KMS-11 (cell line): ENCODE measurements around the gene PNPLA5.
A peak's percentile ranks its signal among the peaks of the same experiment; 100 is the strongest.

ENCODE experiments used
- H2AFZ ChIP-seq: fragments of 200-600 bp; sonication (generic); 2 replicates; pipeline ENCODE4 v1.6.1; 2016; ENCODE audit warnings: antibody characterized with exemption, mixed run types, low read depth
- H3K27ac ChIP-seq: fragments of 200-600 bp; sonication (generic); 2 replicates; pipeline ENCODE4 v1.6.1; 2016; ENCODE audit warnings: mild to moderate bottlenecking, mixed run types
- H3K27me3 ChIP-seq: fragments of 200-600 bp; sonication (generic); 2 replicates; pipeline ENCODE4 v1.6.1; 2017; ENCODE audit warnings: mild to moderate bottlenecking, low read depth, mixed run types, moderate library complexity; ENCODE audit not compliant: insufficient read depth
- H3K36me3 ChIP-seq: fragments of 200-600 bp; sonication (generic); 2 replicates; pipeline ENCODE4 v1.6.1; 2017; ENCODE audit warnings: mild to moderate bottlenecking, mixed run types; ENCODE audit not compliant: insufficient read depth
- H3K4me1 ChIP-seq: fragments of 200-600 bp; sonication (generic); 2 replicates; pipeline ENCODE4 v1.6.1; 2016; ENCODE audit warnings: mild to moderate bottlenecking, low read depth, mixed run types; ENCODE audit not compliant: poor library complexity, severe bottlenecking
- H3K4me2 ChIP-seq: fragments of 200-600 bp; sonication (generic); 2 replicates; pipeline ENCODE4 v1.7.0; 2016; ENCODE audit warnings: mild to moderate bottlenecking, mixed run types
- H3K4me3 ChIP-seq: fragments of 200-600 bp; sonication (generic); IDR thresholded peaks from 2 replicates; pipeline ENCODE4 v1.6.1; 2017; ENCODE audit warnings: low read depth, low read length, mixed read lengths; ENCODE audit not compliant: insufficient read depth
- H3K79me2 ChIP-seq: fragments of 200-600 bp; sonication (generic); 2 replicates; pipeline ENCODE4 v1.6.1; 2016; ENCODE audit warnings: low read depth, mixed run types; ENCODE audit not compliant: insufficient read depth
- H3K9ac ChIP-seq: fragments of 200-600 bp; sonication (generic); 2 replicates; pipeline ENCODE4 v1.6.1; 2016; ENCODE audit warnings: mild to moderate bottlenecking, mixed run types
- H4K20me1 ChIP-seq: fragments of 200-600 bp; sonication (generic); 2 replicates; pipeline ENCODE4 v1.6.1; 2016; ENCODE audit warnings: mild to moderate bottlenecking, mixed run types; ENCODE audit not compliant: insufficient read depth
- TF ChIP-seq, protein P1 (sequence below): fragments of 200-600 bp; sonication (generic); conservative IDR thresholded peaks from 2 replicates; pipeline ENCODE4 v1.6.1; 2017; ENCODE audit warnings: low read depth, mild to moderate bottlenecking, antibody characterized with exemption, low read length, moderate library complexity, mixed read lengths

PNPLA5 gene

DNA sequence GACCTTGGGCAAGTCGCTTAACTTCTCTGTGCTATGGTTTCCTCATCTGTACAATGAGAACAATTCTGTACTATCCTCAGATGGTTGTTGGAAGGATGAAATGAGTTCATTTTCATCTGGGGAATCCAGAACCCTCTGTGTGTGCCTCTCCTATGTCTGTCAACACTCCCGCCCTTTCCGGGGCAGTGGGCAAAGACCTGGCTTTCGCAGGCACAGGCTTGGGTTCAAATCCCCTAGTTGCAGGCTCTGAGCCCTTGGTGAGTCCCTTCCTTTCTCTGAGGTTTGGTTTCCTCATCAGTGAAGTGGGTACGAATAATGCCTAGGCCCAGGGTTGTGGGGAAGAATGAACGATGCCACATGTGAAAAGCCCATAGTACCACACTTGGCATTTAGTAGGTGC is 6.0 kb downstream of the PNPLA5 start:
- no peak overlapping the region for H3K9ac ChIP-seq
- TF ChIP-seq, protein P1, sequence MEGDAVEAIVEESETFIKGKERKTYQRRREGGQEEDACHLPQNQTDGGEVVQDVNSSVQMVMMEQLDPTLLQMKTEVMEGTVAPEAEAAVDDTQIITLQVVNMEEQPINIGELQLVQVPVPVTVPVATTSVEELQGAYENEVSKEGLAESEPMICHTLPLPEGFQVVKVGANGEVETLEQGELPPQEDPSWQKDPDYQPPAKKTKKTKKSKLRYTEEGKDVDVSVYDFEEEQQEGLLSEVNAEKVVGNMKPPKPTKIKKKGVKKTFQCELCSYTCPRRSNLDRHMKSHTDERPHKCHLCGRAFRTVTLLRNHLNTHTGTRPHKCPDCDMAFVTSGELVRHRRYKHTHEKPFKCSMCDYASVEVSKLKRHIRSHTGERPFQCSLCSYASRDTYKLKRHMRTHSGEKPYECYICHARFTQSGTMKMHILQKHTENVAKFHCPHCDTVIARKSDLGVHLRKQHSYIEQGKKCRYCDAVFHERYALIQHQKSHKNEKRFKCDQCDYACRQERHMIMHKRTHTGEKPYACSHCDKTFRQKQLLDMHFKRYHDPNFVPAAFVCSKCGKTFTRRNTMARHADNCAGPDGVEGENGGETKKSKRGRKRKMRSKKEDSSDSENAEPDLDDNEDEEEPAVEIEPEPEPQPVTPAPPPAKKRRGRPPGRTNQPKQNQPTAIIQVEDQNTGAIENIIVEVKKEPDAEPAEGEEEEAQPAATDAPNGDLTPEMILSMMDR, result no peak
- H3K4me2 ChIP-seq, result no peak overlapping the region
- H3K27me3 ChIP-seq, result peaks cover 5% of the 10 kb centered on the region; the same call in 1 of the 2 replicates
- peaks cover 5% of the 10 kb centered on the region for H3K4me1 ChIP-seq
- no peak overlapping the region for H3K27ac ChIP-seq
- H2AFZ ChIP-seq, result no peak overlapping the region
- no peaks in the 10 kb centered on the region for H4K20me1 ChIP-seq
- no peaks in the 10 kb centered on the region for H3K79me2 ChIP-seq
- H3K36me3 ChIP-seq, result no peaks in the 10 kb centered on the region
- H3K4me3 ChIP-seq, result no peak overlapping the region

DNA sequence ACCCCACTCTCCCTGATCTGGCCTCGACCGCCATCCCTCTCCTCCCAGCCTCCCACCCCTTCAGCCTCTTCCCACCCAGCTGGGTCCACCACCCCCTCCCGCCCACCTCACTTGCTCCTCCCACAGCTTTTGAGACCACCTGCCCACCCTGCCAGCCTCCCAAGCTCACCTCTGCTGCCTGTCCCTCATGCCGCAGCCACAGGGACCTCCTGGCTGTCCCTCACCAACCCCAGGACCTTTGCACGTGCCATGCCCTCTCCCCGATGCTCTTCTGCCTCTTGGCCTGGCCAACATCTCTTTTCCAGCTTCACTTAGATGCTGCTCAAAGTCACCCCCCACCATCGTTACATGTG is 6.5 kb downstream of the PNPLA5 start:
- Histone ChIP-seq H3K4me2 (no peak overlapping the region), H3K27me3 (peaks cover 4% of the 10 kb centered on the region; the same call in 1 of the 2 replicates), H3K79me2 (no peaks in the 10 kb centered on the region), H3K4me1 (peaks cover 5% of the 10 kb centered on the region), H3K36me3 (no peaks in the 10 kb centered on the region), H4K20me1 (no peaks in the 10 kb centered on the region), H3K4me3 (no peak overlapping the region), H2AFZ (no peak overlapping the region), H3K27ac (no peak overlapping the region), H3K9ac (no peak overlapping the region)
- TF ChIP-seq, protein P1, result 0 out of 2 replicates have a peak, but pooled peaks have one; percentile 16

DNA sequence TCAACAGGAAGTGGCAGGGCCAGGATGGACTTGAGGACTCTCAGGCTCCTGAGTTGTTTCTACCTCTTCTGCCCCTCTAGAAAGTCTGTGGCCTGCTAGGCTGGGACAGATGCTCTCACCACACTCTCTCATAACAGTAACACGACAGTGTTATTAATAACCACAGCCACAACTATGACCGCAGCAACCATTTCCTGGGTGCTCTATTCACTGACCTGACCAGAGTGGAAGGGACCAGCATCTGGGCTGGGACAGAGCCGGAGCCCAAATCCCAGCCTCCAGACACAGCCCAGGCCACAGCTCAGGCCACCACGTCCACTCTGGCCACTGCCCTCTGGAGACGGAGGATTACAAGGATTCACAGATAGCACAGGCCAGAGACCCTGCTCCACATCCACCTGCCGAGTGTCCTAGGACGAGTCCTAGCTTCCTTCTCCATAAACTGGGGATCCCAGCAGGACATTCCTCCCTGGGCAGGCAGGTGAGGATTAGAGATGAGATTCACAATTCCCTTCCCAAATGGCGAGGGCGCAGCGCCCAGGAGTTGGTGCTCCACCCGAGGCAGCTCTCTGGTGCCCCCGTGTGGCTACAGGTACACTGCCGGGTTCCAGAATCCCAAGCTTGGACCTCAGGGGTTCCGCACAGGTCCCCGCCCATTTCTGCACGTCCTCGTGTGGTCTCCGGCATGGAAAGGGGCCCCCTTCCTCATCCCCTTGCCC is 7.1 kb downstream of the PNPLA5 start:
- H2AFZ ChIP-seq, result peak overlapping the region; percentile 30; the same call in 1 of the 2 replicates
- no peaks in the 10 kb centered on the region for H4K20me1 ChIP-seq
- H3K4me3 ChIP-seq, result no peak overlapping the region
- TF ChIP-seq, protein P1, result peak; percentile 78
- H3K79me2 ChIP-seq, result no peaks in the 10 kb centered on the region
- H3K36me3 ChIP-seq, result no peaks in the 10 kb centered on the region
- no peak overlapping the region for H3K9ac ChIP-seq
- H3K4me2 ChIP-seq, result peak overlapping the region; percentile 29; the same call in 1 of the 2 replicates
- peaks cover 2% of the 10 kb centered on the region; the same call in 1 of the 2 replicates for H3K27me3 ChIP-seq
- peaks cover 5% of the 10 kb centered on the region for H3K4me1 ChIP-seq
- H3K27ac ChIP-seq, result no peak overlapping the region

DNA sequence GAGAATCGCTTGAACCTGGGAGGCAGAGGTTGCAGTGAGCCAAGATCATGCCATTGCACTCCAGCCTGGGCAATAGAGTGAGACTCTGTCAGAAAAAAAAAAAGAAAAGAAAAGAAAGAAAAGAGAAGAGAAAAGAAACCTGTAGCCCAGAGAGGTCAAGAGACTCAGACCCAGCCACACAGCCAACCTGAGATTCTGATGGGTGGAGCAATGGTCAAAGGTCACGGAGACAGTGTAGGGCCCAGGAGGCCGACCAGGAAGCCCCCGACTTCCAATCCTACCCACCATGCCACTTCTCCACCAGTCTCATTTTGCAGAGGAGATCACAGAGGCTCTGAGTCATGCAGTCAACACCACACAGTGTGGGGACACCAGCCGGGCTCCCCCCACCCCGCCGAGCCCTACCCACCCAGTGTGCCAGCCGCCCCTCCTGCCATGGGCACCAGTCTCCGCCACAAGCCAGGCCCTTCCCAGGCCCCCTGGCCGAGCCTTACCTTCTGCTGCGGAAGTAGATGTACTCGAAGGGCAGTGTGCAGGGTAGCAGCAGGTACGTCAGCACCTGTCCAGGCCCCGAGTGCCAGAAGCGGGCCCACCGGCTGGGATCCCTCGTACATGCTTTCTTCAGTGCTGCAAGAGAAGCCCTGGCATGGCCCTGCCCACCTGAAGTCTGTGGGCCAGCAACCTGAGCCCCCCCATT is 7.9 kb downstream of the PNPLA5 start:
- Histone ChIP-seq H3K4me3 (no peak overlapping the region), H3K27me3 (peaks cover 2% of the 10 kb centered on the region; the same call in 1 of the 2 replicates), H3K36me3 (no peaks in the 10 kb centered on the region), H2AFZ (no peak overlapping the region), H3K4me2 (peak overlapping the region; percentile 29; the same call in 1 of the 2 replicates), H3K27ac (no peak overlapping the region), H3K9ac (no peak overlapping the region), H4K20me1 (no peaks in the 10 kb centered on the region), H3K4me1 (peaks cover 5% of the 10 kb centered on the region), H3K79me2 (no peaks in the 10 kb centered on the region)
- TF ChIP-seq, protein P1, result no peak
